ENCODE results near the gene ELF4.
"Not testable (repeated sequence)": the region's sequence is repeated elsewhere in the genome, so short reads cannot be mapped to it uniquely, and the experiment has no call there.

The ELF4 gene

GRCh38 chrX:130120746-130121504 is 10.6 kb upstream of the ELF4 start:
- no peaks in the 10 kb centered on the region for H3K36me3 Mint-ChIP-seq
- no peaks in the 10 kb centered on the region for H3K27me3 Mint-ChIP-seq
- H3K9me3 Mint-ChIP-seq (ENCODE audit: low read depth), result no peaks in the 10 kb centered on the region
- H3K4me1 Mint-ChIP-seq (ENCODE audit: low read depth), result peaks cover 6% of the 10 kb centered on the region
- H3K27ac Mint-ChIP-seq, result peak overlapping the region; percentile 61
- peak overlapping the region; percentile 67 for H3K4me3 Mint-ChIP-seq

- no peaks in the 10 kb centered on the region for H3K9me3 Mint-ChIP-seq (ENCODE audit: low read depth)
- H3K27me3 Mint-ChIP-seq, result no peaks in the 10 kb centered on the region
- peaks cover 6% of the 10 kb centered on the region for H3K4me1 Mint-ChIP-seq (ENCODE audit: low read depth)
- no peaks in the 10 kb centered on the region for H3K36me3 Mint-ChIP-seq
- no peak overlapping the region for H3K27ac Mint-ChIP-seq
- peak overlapping the region; percentile 67 for H3K4me3 Mint-ChIP-seq
These were observed 10.0 kb upstream of the ELF4 start for GRCh38 chrX:130120321-130120731.

- H3K9me3 Mint-ChIP-seq (ENCODE audit: low read depth), result no peaks in the 10 kb centered on the region
- H3K27ac Mint-ChIP-seq, result no peak overlapping the region
These were observed 9.1 kb upstream of the ELF4 start for GRCh38 chrX:130119312-130119898.

GRCh38 chrX:130118441-130119311 is 8.4 kb upstream of the ELF4 start:
- Mint-ChIP-seq H3K27me3 (no peaks in the 10 kb centered on the region), H3K4me1 (ENCODE audit: low read depth) (peaks cover 12% of the 10 kb centered on the region), H3K27ac (no peak overlapping the region), H3K36me3 (no peaks in the 10 kb centered on the region), H3K4me3 (no peak overlapping the region), H3K9me3 (ENCODE audit: low read depth) (no peaks in the 10 kb centered on the region)

More at GRCh38 chrX:130119312-130119898, 9.1 kb upstream of the ELF4 start:
- Mint-ChIP-seq H3K27me3 (no peaks in the 10 kb centered on the region), H3K36me3 (no peaks in the 10 kb centered on the region), H3K4me1 (ENCODE audit: low read depth) (peaks cover 10% of the 10 kb centered on the region), H3K4me3 (no peak overlapping the region)

GRCh38 chrX:130117166-130117565 is 6.9 kb upstream of the ELF4 start:
- H3K4me1 Mint-ChIP-seq (ENCODE audit: low read depth), result peaks cover 13% of the 10 kb centered on the region
- H3K9me3 Mint-ChIP-seq (ENCODE audit: low read depth), result no peaks in the 10 kb centered on the region
- H3K27me3 Mint-ChIP-seq, result no peaks in the 10 kb centered on the region
- H3K4me3 Mint-ChIP-seq, result no peak overlapping the region
- no peaks in the 10 kb centered on the region for H3K36me3 Mint-ChIP-seq
- no peak overlapping the region for H3K27ac Mint-ChIP-seq

- H3K27ac Mint-ChIP-seq; H3K36me3 Mint-ChIP-seq; H3K9me3 Mint-ChIP-seq (ENCODE audit: low read depth); H3K27me3 Mint-ChIP-seq; H3K4me3 Mint-ChIP-seq: not testable (repeated sequence)
- H3K4me1 Mint-ChIP-seq (ENCODE audit: low read depth), result peaks cover 15% of the 10 kb centered on the region
These were observed 5.0 kb upstream of the ELF4 start for GRCh38 chrX:130115119-130115885.

GRCh38 chrX:130114141-130114588 is 3.9 kb upstream of the ELF4 start:
- Mint-ChIP-seq H3K27ac (no peak overlapping the region), H3K4me1 (ENCODE audit: low read depth) (peaks cover 11% of the 10 kb centered on the region), H3K4me3 (no peak overlapping the region), H3K9me3 (ENCODE audit: low read depth) (no peaks in the 10 kb centered on the region), H3K27me3 (no peaks in the 10 kb centered on the region), H3K36me3 (no peaks in the 10 kb centered on the region)

- Mint-ChIP-seq H3K27me3 (no peaks in the 10 kb centered on the region), H3K9me3 (ENCODE audit: low read depth) (no peaks in the 10 kb centered on the region), H3K27ac (peak overlapping the region; percentile 61), H3K4me3 (peak overlapping the region; percentile 56), H3K4me1 (ENCODE audit: low read depth) (peaks cover 27% of the 10 kb centered on the region), H3K36me3 (no peaks in the 10 kb centered on the region)
These were observed 1.2 kb upstream of the ELF4 start for GRCh38 chrX:130111220-130112154.

GRCh38 chrX:130109429-130110378 is 593 bp downstream of the ELF4 start:
- Mint-ChIP-seq H3K36me3 (no peaks in the 10 kb centered on the region), H3K9me3 (ENCODE audit: low read depth) (no peaks in the 10 kb centered on the region), H3K27ac (peak overlapping the region; percentile 75), H3K4me1 (ENCODE audit: low read depth) (peaks cover 34% of the 10 kb centered on the region), H3K4me3 (peak overlapping the region; percentile 91), H3K27me3 (no peaks in the 10 kb centered on the region)

- H3K27ac Mint-ChIP-seq, result peak overlapping the region; percentile 75
- H3K27me3 Mint-ChIP-seq, result no peaks in the 10 kb centered on the region
- no peaks in the 10 kb centered on the region for H3K36me3 Mint-ChIP-seq
- H3K4me1 Mint-ChIP-seq (ENCODE audit: low read depth), result peaks cover 34% of the 10 kb centered on the region
- H3K9me3 Mint-ChIP-seq (ENCODE audit: low read depth), result no peaks in the 10 kb centered on the region
- H3K4me3 Mint-ChIP-seq, result peak overlapping the region; percentile 91
These were observed 1.5 kb downstream of the ELF4 start for GRCh38 chrX:130108647-130109428.

GRCh38 chrX:130106071-130106470 is 4.2 kb downstream of the ELF4 start:
- Mint-ChIP-seq H3K4me1 (ENCODE audit: low read depth) (peaks cover 44% of the 10 kb centered on the region), H3K9me3 (ENCODE audit: low read depth) (no peaks in the 10 kb centered on the region), H3K27me3 (no peaks in the 10 kb centered on the region), H3K27ac (no peak overlapping the region), H3K4me3 (no peak overlapping the region), H3K36me3 (no peaks in the 10 kb centered on the region)

GRCh38 chrX:130105244-130105643 is 5.1 kb downstream of the ELF4 start:
- no peaks in the 10 kb centered on the region for H3K27me3 Mint-ChIP-seq
- H3K4me1 Mint-ChIP-seq (ENCODE audit: low read depth), result peaks cover 52% of the 10 kb centered on the region
- H3K36me3 Mint-ChIP-seq, result no peaks in the 10 kb centered on the region
- no peak overlapping the region for H3K27ac Mint-ChIP-seq
- no peak overlapping the region for H3K4me3 Mint-ChIP-seq
- no peaks in the 10 kb centered on the region for H3K9me3 Mint-ChIP-seq (ENCODE audit: low read depth)
